GM12873 (cell line): ENCODE results near the gene KDM2A.

ENCODE experiments used
- TF ChIP-seq, protein P1 (sequence below): IDR thresholded peaks from 2 replicates; pipeline ENCODE4 v1.5.1; 2012; ENCODE audit warnings: low read depth, mild to moderate bottlenecking, moderate library complexity, low read length, control low read depth; ENCODE audit not compliant: insufficient read depth; ENCODE audit errors: missing control alignments

The KDM2A gene

GRCh38 chr11:67303835-67304411 lies 184.9 kb downstream of the KDM2A start:
- TF ChIP-seq, protein P1, sequence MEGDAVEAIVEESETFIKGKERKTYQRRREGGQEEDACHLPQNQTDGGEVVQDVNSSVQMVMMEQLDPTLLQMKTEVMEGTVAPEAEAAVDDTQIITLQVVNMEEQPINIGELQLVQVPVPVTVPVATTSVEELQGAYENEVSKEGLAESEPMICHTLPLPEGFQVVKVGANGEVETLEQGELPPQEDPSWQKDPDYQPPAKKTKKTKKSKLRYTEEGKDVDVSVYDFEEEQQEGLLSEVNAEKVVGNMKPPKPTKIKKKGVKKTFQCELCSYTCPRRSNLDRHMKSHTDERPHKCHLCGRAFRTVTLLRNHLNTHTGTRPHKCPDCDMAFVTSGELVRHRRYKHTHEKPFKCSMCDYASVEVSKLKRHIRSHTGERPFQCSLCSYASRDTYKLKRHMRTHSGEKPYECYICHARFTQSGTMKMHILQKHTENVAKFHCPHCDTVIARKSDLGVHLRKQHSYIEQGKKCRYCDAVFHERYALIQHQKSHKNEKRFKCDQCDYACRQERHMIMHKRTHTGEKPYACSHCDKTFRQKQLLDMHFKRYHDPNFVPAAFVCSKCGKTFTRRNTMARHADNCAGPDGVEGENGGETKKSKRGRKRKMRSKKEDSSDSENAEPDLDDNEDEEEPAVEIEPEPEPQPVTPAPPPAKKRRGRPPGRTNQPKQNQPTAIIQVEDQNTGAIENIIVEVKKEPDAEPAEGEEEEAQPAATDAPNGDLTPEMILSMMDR = no peak

GRCh38 chr11:67304511-67305113 lies 185.5 kb downstream of the KDM2A start:
- TF ChIP-seq, protein P1 = no peak

DNA sequence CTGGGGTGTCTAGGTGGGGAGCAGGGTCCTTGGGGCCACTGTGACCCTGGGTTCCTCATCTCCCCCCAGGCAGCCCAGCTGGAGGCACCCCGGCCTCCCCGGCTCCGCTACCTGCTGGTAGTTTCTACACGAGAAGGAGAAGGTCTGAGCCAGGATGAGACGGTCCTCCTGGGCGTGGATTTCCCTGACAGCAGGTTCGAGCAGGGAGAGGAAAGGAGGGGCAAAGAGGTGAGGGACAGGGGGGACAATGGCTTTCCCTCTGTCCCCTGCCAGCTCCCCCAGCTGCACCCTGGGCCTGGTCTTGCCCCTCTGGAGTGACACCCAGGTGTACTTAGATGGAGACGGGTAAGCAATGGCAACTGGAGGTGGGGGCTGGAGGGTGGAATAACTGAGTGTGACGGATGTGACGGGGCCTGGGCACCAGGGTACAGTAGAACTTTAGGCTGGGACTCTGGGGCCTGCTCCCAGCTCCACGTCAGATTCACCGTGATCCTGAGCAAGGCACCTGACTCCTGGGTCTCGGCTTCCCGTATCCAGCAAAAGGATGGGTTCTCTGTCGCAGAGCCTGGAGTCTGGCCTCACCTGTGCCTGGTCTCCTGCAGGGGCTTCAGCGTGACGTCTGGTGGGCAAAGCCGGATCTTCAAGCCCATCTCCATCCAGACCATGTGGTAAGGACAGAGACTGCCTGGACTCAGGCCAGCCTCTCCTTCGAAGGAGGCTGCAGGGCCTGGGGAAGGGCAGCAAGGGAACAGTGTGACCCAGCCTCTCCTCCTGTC lies 187.9 kb downstream of the KDM2A start:
- TF ChIP-seq, protein P1 = no peak

- TF ChIP-seq, protein P1 = no peak
These were observed 188.5 kb downstream of the KDM2A start for GRCh38 chr11:67307545-67308001.
